GM19463 (cell line): ENCODE data around the gene IGSF9B.

Source experiments
- ATAC-seq: cut with Tn5 transposase; IDR thresholded peaks from one replicate; pipeline ENCODE4 v1.9.1; 2021; ENCODE audit warnings: mild to moderate bottlenecking, moderate library complexity; ENCODE audit not compliant: unreplicated experiment

Gene IGSF9B

GRCh38 chr11:133955081-133955891 lies 1.5 kb downstream of the IGSF9B start:
- ATAC-seq: no peak

- no peak for ATAC-seq
Measured at GRCh38 chr11:133953999-133954398, 2.8 kb downstream of the IGSF9B start.

- ATAC-seq: no peak
Measured at GRCh38 chr11:133953547-133953946, 3.2 kb downstream of the IGSF9B start.

- no peak for ATAC-seq
Measured at GRCh38 chr11:133952199-133953190, 4.3 kb downstream of the IGSF9B start.

DNA sequence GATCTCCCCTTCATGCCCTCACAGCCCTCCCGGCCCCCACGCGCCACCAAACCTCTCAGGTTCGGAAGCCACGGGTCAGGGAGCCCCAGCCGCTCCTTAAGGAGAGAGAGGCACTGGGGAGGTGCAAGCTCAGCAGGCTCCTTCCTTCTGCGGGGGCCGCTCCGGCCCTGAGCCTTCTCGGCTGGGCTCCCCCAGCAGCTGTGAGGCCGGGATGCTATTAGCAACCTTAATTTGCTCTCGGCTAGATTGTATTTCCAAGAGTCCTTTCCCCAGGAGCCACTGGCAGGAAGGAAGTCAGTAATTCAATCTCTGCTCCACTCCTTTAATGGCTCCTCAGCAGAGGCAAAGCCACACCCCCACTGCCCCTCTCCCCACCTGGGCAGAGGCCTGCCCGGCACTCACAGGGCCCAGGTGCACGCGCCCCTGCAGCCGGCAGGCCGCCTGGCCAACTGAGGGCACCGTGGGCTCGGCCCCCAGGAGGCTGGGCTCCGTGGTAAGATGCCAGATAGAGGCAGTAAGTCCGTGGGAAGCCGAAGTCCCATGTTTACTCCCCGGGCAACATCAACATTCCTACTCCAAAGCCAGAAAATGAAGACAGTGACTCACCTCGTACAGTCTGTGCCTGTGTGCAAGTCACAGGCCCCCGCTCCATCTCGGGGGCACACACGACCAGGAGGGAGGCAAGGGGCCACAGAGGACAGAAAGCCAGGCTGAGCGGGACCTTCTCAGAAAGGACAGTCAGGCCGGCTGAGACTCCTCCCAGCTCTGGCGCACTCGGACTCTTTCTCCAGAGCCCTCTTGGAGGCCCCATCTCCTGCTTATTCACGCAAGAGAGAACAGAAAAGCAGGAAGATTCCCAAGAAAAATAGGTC lies 5.2 kb downstream of the IGSF9B start:
- ATAC-seq: no peak

DNA sequence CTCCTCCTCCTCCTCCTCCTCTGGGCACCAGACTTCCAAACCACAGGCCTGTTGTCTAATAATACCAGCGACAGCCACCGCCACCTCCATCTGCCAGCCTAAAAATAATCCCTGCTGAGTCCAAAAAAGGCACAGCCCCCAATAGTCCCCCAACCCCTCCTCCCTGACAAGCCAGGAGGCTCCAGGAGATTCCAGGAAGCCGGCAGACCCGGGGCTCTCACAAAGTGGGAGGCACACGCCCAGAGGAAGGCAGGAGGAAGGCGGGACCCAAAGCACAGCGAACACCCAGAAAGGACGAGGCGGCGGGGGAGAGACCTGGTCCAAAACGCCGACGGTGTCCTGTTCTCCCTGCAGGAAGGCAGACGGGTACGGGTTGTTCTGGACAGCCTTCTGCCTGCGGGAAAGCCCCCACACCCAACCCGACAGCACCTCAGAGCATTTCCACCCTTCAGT lies 5.9 kb downstream of the IGSF9B start:
- no peak for ATAC-seq

DNA sequence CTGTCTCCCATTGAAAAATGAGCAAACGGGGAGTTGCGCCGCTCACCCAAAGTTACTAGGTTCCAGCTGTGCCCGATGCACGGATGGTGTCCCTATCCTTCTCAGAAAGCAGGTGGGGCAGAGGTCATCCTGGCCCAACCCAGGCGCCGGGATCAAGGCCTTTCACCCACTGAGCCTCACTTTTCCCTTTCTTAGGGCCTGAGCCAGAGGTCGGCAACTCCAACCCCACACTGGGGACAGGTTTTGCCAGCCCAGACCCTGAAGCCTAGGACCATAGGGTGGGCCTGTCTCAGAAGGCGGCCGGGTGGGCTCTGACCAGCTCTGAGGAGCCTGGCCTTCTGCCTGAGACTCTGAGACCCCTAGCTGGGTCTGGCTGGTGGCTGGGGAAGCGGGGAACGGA lies 6.3 kb downstream of the IGSF9B start:
- no peak for ATAC-seq

DNA sequence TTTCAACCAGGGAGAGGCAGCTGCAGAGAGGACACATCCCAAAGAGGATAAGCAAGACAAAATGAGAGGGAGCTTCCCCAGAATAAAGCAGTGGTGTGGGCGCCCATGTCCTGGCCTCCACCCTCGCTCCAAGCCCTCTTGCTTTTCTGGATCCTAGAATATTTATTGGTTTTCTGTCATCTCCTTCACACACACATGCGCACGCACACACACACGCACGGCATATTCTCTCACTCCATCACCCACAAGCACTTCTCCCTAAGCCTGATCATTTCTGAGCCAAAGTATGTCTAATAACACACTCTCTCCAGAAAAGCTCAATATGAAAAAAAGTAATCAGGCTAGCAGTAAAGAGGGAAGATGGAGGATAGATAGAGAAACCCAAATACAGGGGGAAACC lies 7.6 kb downstream of the IGSF9B start:
- ATAC-seq: no peak

- ATAC-seq: no peak
Measured at GRCh38 chr11:133948711-133949110, 8.1 kb downstream of the IGSF9B start.

DNA sequence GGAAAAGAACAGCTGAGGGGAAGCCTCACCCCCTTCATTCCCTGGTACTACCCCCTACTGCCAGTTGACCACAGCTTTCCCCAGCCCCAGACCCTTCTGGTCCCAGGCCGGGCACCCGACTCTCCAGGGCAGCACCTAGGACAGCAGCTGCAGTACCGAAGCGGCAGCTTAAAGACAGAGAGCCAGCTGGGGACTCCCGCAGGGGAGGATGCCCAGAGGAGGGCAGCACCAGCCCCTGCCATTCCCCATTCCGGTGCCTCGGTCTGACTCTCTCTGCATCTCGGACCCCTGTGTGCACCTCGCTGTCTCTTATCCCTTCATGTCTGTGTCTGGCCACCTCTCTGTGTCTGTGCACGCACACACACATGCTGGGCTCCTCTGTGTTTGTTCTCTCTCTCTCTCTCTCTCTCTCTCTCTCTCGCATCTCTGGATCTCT lies 9.4 kb downstream of the IGSF9B start:
- ATAC-seq: no peak

DNA sequence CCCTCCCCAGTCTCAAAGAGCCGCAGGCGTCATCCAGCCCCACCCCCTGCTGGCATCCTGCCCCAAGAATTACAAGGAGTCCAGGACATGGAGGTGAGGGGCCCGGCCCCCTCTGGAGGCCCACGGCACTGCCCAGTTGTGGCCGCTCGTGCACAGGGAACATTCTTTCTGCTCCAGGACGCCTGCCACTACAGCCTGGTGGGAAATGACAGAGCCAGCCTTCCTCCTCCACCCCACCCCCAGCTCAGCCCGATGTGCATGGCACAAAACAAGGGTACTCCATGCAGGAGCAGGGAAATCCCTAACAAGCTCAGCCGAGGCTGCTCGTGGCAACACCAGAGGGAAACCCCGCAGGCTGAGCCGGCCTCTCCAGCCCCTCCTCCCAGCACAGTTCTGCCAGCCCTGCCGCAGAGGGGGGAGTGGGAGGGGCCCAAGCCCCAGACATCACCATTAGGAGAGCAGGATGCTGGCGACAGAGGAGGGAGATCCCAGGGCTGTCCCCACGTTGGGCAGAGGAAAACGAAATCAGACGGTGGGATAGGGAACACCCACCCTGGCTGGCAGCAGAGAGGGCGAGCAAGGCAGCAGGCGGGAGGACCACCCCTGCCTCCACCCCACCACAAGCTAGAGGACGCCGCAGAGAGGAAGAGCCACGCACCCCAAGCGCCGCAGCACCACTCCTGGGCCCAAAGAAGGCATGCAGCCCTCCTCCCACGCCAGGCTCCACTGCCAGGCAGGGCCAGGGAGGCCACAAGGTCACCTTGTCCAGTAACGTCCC lies 10.0 kb downstream of the IGSF9B start:
- no peak for ATAC-seq

GRCh38 chr11:133946051-133946450 lies 10.7 kb downstream of the IGSF9B start:
- no peak for ATAC-seq

GRCh38 chr11:133945087-133945974 lies 11.4 kb downstream of the IGSF9B start:
- no peak for ATAC-seq

DNA sequence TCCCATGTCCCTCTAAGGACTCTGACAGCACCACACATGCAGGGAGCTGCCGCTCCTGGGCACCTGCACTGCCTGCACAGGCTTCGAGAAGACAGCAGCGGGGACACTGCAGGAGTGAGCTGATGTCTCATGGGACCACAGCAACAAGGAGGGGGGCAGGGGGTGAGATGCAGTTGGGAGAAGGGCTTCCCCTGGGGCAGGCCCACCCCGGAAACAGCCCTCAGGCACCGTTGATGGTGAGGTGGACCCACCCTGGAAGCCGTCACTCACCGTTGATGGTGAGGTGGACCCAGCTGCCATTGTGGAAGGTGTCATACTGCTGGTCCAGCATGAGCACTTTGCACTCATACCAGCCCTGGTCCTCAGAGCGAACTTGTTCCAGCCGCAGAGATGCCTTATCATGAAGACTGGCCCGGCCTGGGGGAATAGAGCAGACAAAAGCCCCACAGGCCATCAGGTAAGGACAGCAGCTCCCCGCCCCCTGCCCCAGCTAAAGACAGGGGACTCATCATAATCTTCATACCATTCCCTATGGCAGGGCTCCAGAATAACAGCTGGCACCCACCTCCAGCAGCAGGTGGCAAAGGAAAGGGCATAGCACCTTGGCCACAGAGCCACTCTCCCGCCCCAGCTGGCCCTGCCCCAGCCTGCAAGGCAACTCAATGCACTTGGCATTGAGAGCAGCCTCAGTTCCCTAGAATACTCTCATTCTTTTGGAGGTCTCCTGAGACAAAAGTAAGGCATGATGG lies 12.6 kb downstream of the IGSF9B start:
- ATAC-seq: no peak

DNA sequence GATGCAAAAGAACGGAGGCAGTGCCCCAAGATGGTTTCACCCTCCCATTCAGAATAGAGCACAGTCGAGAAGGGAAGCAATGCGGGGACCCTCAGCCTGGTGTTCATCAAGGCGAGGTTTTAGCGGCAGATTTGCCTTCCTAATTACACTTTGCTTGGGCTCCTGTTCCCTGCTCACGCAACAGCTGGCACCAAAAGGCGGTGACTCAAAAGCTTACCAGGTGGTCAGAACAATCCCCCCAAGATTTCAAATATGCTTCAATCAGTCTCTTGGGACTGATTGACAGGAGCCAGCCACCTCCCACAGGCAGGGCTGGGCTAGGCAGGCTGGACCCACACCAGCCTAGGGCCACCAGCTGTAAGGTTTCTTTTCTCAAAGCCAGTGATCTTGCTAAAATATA lies 14.2 kb downstream of the IGSF9B start:
- no peak for ATAC-seq

GRCh38 chr11:133941546-133941945 lies 15.2 kb downstream of the IGSF9B start:
- no peak for ATAC-seq

GRCh38 chr11:133940034-133940433 lies 16.7 kb downstream of the IGSF9B start:
- no peak for ATAC-seq

- no peak for ATAC-seq
Measured at GRCh38 chr11:133939558-133939957, 17.2 kb downstream of the IGSF9B start.
